ENCODE data around the gene SNX4.

Gene SNX4

DNA sequence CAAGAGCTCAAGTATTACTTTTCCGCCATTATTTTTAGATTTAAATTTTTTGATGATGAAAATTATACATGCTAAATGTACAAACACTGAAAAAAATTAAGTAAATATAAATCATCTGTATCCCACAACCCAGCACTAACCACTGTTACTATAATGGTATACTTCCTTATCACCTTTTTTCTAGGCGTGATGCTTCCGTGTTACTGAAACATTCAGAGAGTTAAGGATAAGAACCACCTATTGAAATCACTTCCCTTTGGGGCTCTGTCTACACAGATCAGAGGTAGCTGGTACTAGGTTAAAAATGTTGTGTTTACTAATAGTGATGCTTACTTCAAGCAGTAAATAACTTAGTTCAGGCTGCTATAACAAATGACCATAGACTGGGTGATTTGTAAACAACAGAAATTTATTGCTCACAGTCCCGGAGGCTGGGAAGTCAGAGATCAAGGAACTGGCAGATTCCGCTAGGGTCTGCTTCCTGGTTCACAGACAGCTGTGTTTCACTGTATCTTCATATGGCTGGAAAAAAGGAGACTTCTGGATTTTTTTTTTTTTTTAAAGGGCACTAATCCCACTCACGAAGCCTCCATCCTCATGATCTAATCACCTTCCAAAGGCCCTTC lies 6.4 kb downstream of the SNX4 start:
- in situ Hi-C loops (cut with HindIII; ENCODE audit: low sequenced_read_pairs): no loop called here
- TF ChIP-seq, protein P1, sequence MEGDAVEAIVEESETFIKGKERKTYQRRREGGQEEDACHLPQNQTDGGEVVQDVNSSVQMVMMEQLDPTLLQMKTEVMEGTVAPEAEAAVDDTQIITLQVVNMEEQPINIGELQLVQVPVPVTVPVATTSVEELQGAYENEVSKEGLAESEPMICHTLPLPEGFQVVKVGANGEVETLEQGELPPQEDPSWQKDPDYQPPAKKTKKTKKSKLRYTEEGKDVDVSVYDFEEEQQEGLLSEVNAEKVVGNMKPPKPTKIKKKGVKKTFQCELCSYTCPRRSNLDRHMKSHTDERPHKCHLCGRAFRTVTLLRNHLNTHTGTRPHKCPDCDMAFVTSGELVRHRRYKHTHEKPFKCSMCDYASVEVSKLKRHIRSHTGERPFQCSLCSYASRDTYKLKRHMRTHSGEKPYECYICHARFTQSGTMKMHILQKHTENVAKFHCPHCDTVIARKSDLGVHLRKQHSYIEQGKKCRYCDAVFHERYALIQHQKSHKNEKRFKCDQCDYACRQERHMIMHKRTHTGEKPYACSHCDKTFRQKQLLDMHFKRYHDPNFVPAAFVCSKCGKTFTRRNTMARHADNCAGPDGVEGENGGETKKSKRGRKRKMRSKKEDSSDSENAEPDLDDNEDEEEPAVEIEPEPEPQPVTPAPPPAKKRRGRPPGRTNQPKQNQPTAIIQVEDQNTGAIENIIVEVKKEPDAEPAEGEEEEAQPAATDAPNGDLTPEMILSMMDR (IDR thresholded peaks at IDR 0.05; ENCODE audit: low read depth, low read length, missing control alignments): no peak
- no peak for DNase-seq (ENCODE audit: low read depth)
- no peak overlapping the region for H3K4me3 ChIP-seq (ENCODE audit: low read depth, low read length)

- H3K4me3 ChIP-seq (ENCODE audit: low read depth, low read length): no peak overlapping the region
- DNase-seq (ENCODE audit: low read depth): no peak
- in situ Hi-C loops (cut with HindIII; ENCODE audit: low sequenced_read_pairs): no loop called here
- TF ChIP-seq, protein P1 (IDR thresholded peaks at IDR 0.05; ENCODE audit: low read depth, low read length, missing control alignments): no peak
These were observed 7.7 kb downstream of the SNX4 start for GRCh38 chr3:125512135-125512920.

DNA sequence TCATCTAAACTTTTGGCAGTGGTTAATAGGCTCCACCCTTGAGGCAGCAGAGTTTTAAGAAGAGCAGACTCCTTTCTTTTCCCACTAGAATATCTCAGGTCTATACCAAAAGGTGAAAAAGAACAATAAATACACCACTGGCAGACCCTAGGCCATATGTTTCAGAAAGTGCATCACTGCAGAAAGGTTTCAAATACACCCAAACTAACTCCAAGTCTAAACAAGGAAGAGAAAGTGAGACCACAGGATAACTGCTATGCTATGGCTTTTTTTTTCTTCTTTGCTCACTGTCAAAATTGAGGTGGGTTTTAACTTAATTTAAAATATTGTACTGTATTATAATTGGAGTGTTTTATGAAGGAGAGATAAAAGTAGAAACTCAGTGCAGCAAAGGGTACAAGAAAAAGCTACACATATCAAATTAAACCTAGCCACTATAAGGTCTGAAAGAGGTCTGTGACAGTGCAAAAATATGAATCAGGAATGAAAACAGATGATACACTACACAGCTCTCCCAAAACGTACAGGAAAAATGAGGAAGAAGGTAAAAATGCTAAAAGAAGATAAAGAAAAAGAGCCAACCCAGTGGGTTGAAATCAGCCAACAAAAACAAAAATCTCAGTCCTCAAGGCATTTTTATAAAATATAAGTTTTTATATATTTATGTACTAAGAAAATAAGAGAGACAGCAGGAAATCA lies 8.4 kb downstream of the SNX4 start:
- no peak for DNase-seq (ENCODE audit: low read depth)
- no peak overlapping the region for H3K4me3 ChIP-seq (ENCODE audit: low read depth, low read length)
- TF ChIP-seq, protein P1 (IDR thresholded peaks at IDR 0.05; ENCODE audit: low read depth, low read length, missing control alignments): no peak
- in situ Hi-C loops (cut with HindIII; ENCODE audit: low sequenced_read_pairs): no loop called here

GRCh38 chr3:125507128-125507527 lies 12.9 kb downstream of the SNX4 start:
- in situ Hi-C loops (cut with HindIII; ENCODE audit: low sequenced_read_pairs): no loop called here
- no peak for DNase-seq (ENCODE audit: low read depth)
- TF ChIP-seq, protein P1 (IDR thresholded peaks at IDR 0.05; ENCODE audit: low read depth, low read length, missing control alignments): no peak
- H3K4me3 ChIP-seq (ENCODE audit: low read depth, low read length): no peak overlapping the region

DNA sequence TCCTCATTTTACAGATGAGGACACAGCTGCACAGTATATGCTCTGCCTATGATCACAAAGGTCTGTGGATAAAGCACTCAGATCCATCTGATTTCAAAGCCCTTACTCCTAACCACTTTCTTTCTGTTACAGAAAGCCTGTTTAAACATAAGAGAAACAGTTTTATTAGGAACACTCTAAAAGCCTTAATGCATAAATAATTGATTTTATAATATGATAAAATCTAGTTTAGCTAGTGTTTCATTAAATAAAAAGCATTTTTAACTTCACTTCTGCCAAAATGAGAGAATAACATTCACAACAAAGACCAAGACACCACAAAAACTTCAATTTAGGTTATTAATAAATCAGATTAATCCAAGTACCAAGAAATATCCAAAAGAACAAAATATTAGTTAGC lies 21.4 kb downstream of the SNX4 start:
- TF ChIP-seq, protein P1 (IDR thresholded peaks at IDR 0.05; ENCODE audit: low read depth, low read length, missing control alignments): no peak
- no peak overlapping the region for H3K4me3 ChIP-seq (ENCODE audit: low read depth, low read length)
- in situ Hi-C loops (cut with HindIII; ENCODE audit: low sequenced_read_pairs): no loop called here
- no peak for DNase-seq (ENCODE audit: low read depth)

GRCh38 chr3:125496701-125497100 lies 23.3 kb downstream of the SNX4 start:
- H3K4me3 ChIP-seq (ENCODE audit: low read depth, low read length): no peak overlapping the region
- in situ Hi-C loops (cut with HindIII; ENCODE audit: low sequenced_read_pairs): no loop called here
- TF ChIP-seq, protein P1 (IDR thresholded peaks at IDR 0.05; ENCODE audit: low read depth, low read length, missing control alignments): no peak
- DNase-seq (ENCODE audit: low read depth): no peak
